HEK293 (cell line): ENCODE measurements around the gene HES1.

Source experiments
- FEZF1 ChIP-seq: fragments of 450-650 bp; formaldehyde crosslinking; IDR thresholded peaks from 2 replicates; pipeline ENCODE4 v1.5.1; 2016; ENCODE audit warnings: missing biosample characterization, missing genetic modification characterization
- HOXA7 ChIP-seq: sonication (generic); formaldehyde crosslinking; IDR thresholded peaks from 2 replicates; pipeline ENCODE4 v1.8.1; 2022; ENCODE audit warnings: missing genetic modification reagents, borderline replicate concordance
- HOXD13 ChIP-seq: sonication (generic); formaldehyde crosslinking; IDR thresholded peaks from 2 replicates; pipeline ENCODE4 v1.8.0; 2022; ENCODE audit warnings: missing genetic modification reagents, borderline replicate concordance
- KLF8 ChIP-seq: fragments of 450-650 bp; formaldehyde crosslinking; IDR thresholded peaks from 2 replicates; pipeline ENCODE4 v1.5.1; 2016; ENCODE audit warnings: missing biosample characterization, missing genetic modification characterization
- OVOL3 ChIP-seq: fragments of 450-650 bp; formaldehyde crosslinking; IDR thresholded peaks from 2 replicates; pipeline ENCODE4 v1.5.1; 2016; ENCODE audit warnings: missing biosample characterization, missing genetic modification characterization
- PRDM10 ChIP-seq: fragments of 450-650 bp; formaldehyde crosslinking; IDR thresholded peaks from 2 replicates; pipeline ENCODE4 v1.5.1; 2016; ENCODE audit warnings: missing biosample characterization, missing genetic modification characterization
- PRDM2 ChIP-seq: fragments of 450-650 bp; formaldehyde crosslinking; IDR thresholded peaks from 2 replicates; pipeline ENCODE4 v1.5.1; 2016; ENCODE audit warnings: missing biosample characterization, missing genetic modification characterization, borderline replicate concordance
- WT1 ChIP-seq: fragments of 450-650 bp; formaldehyde crosslinking; IDR thresholded peaks from 2 replicates; pipeline ENCODE4 v1.5.1; 2016; ENCODE audit warnings: missing biosample characterization, missing genetic modification characterization
- YY2 ChIP-seq: fragments of 450-650 bp; formaldehyde crosslinking; IDR thresholded peaks from 2 replicates; pipeline ENCODE4 v1.5.1; 2016; ENCODE audit warnings: missing biosample characterization, missing genetic modification characterization
- ZFHX2 ChIP-seq: fragments of 450-650 bp; formaldehyde crosslinking; conservative IDR thresholded peaks from 2 replicates; pipeline ENCODE4 v1.5.1; 2016; ENCODE audit warnings: missing biosample characterization, missing genetic modification characterization
- ZNF335 ChIP-seq: fragments of 450-650 bp; formaldehyde crosslinking; conservative IDR thresholded peaks from 2 replicates; pipeline ENCODE4 v1.5.1; 2016; ENCODE audit warnings: missing biosample characterization, missing genetic modification characterization
- ZNF350 ChIP-seq: fragments of 450-650 bp; formaldehyde crosslinking; IDR thresholded peaks from 2 replicates; pipeline ENCODE4 v1.5.0; 2017; ENCODE audit warnings: missing biosample characterization, mild to moderate bottlenecking, missing genetic modification characterization
- ZNF391 ChIP-seq: fragments of 450-650 bp; formaldehyde crosslinking; IDR thresholded peaks from 2 replicates; pipeline ENCODE4 v1.5.1; 2016; ENCODE audit warnings: low read depth, missing biosample characterization, missing genetic modification characterization, borderline replicate concordance
- ZNF404 ChIP-seq: fragments of 450-650 bp; formaldehyde crosslinking; IDR thresholded peaks from 2 replicates; pipeline ENCODE4 v1.5.1; 2017; ENCODE audit warnings: missing biosample characterization, missing genetic modification characterization
- ZNF416 ChIP-seq: fragments of 450-650 bp; formaldehyde crosslinking; IDR thresholded peaks from 2 replicates; pipeline ENCODE4 v1.5.1; 2016; ENCODE audit warnings: missing biosample characterization, missing genetic modification characterization
- ZNF514 ChIP-seq: fragments of 450-650 bp; formaldehyde crosslinking; IDR thresholded peaks from 2 replicates; pipeline ENCODE4 v1.5.1; 2016; ENCODE audit warnings: missing biosample characterization, missing genetic modification characterization
- ZNF560 ChIP-seq: fragments of 450-650 bp; formaldehyde crosslinking; IDR thresholded peaks from 2 replicates; pipeline ENCODE4 v1.5.1; 2017; ENCODE audit warnings: missing biosample characterization, missing genetic modification characterization, borderline replicate concordance
- ZNF561 ChIP-seq: fragments of 450-650 bp; IDR thresholded peaks from 2 replicates; pipeline ENCODE4 v1.5.1; 2018; ENCODE audit warnings: missing biosample characterization, missing genetic modification characterization, borderline replicate concordance
- ZNF791 ChIP-seq: fragments of 450-650 bp; formaldehyde crosslinking; IDR thresholded peaks from 2 replicates; pipeline ENCODE4 v1.5.1; 2016; ENCODE audit warnings: missing biosample characterization, missing genetic modification characterization
- TF ChIP-seq, protein P1 (sequence below): fragments of 450-650 bp; formaldehyde crosslinking; IDR thresholded peaks from 2 replicates; pipeline ENCODE4 v1.5.1; 2016; ENCODE audit warnings: missing biosample characterization, missing genetic modification characterization
- TF ChIP-seq, protein P2 (sequence below): fragments of 450-650 bp; formaldehyde crosslinking; IDR thresholded peaks from 2 replicates; pipeline ENCODE4 v1.5.1; 2017; ENCODE audit warnings: missing biosample characterization, missing genetic modification characterization
- TF ChIP-seq, protein P3 (sequence below): fragments of 450-650 bp; formaldehyde crosslinking; conservative IDR thresholded peaks from 2 replicates; pipeline ENCODE4 v1.5.1; 2016; ENCODE audit warnings: low read depth, missing biosample characterization, missing genetic modification characterization

Gene HES1

DNA sequence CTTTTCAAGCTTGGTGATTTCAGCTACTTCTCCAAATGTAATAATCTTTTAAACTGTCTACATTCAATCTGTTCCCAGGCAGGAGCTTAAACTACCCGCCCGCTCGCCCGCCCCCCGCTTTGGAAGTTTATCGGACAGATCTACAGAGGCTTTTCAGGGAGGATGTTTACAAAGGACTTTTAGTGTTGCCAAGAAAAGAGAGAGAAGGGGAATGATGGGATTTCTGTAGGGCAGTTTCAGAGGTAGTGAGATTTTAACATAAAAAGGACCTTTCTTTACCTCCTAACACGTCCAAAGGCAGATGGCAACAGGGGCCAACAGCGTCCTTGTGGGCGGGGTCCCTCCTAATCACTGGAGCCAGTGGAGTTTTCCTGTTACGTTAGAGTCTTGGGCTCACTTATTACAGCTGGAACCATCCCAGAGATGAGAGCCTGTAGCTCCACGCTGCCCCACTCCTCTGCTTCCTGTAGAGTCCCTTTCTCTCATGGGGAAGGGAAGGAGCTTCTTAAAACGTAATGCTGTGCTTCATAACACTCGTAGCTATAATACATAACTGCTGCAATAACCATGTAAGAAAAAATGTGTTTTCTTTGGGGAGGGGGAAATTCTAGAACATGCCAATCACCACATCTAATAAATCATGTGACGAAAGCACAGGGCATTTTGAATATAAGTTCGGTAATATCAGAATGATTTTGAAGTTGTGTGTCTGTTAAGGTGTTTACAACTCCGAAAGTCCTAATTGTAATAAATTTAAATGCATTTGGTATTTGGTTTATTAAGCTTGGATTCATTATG lies 30.9 kb downstream of the HES1 start (continued):
- TF ChIP-seq ZNF561 (tag by site-specific recombination) = no peak
- TF ChIP-seq HOXD13 = no peak
- no peak for TF ChIP-seq HOXA7
- TF ChIP-seq ZNF404 (tag by site-specific recombination) = no peak
- no peak for TF ChIP-seq ZNF791 (tag by site-specific recombination)
- TF ChIP-seq ZNF416 (tag by site-specific recombination) = no peak
- TF ChIP-seq, protein P1, sequence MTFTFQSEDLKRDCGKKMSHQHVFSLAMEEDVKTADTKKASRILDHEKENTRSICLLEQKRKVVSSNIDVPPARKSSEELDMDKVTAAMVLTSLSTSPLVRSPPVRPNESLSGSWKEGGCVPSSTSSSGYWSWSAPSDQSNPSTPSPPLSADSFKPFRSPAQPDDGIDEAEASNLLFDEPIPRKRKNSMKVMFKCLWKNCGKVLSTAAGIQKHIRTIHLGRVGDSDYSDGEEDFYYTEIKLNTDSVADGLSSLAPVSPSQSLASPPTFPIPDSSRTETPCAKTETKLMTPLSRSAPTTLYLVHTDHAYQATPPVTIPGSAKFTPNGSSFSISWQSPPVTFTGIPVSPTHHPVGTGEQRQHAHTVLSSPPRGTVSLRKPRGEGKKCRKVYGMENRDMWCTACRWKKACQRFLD (tag by site-specific recombination) = no peak
- peak; percentile 71 for TF ChIP-seq ZNF335
- TF ChIP-seq, protein P2, sequence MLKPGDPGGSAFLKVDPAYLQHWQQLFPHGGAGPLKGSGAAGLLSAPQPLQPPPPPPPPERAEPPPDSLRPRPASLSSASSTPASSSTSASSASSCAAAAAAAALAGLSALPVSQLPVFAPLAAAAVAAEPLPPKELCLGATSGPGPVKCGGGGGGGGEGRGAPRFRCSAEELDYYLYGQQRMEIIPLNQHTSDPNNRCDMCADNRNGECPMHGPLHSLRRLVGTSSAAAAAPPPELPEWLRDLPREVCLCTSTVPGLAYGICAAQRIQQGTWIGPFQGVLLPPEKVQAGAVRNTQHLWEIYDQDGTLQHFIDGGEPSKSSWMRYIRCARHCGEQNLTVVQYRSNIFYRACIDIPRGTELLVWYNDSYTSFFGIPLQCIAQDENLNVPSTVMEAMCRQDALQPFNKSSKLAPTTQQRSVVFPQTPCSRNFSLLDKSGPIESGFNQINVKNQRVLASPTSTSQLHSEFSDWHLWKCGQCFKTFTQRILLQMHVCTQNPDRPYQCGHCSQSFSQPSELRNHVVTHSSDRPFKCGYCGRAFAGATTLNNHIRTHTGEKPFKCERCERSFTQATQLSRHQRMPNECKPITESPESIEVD = peak; percentile 74
- no peak for TF ChIP-seq PRDM2 (tag by site-specific recombination)
- no peak for TF ChIP-seq ZNF391 (tag by site-specific recombination)
- TF ChIP-seq, protein P3, sequence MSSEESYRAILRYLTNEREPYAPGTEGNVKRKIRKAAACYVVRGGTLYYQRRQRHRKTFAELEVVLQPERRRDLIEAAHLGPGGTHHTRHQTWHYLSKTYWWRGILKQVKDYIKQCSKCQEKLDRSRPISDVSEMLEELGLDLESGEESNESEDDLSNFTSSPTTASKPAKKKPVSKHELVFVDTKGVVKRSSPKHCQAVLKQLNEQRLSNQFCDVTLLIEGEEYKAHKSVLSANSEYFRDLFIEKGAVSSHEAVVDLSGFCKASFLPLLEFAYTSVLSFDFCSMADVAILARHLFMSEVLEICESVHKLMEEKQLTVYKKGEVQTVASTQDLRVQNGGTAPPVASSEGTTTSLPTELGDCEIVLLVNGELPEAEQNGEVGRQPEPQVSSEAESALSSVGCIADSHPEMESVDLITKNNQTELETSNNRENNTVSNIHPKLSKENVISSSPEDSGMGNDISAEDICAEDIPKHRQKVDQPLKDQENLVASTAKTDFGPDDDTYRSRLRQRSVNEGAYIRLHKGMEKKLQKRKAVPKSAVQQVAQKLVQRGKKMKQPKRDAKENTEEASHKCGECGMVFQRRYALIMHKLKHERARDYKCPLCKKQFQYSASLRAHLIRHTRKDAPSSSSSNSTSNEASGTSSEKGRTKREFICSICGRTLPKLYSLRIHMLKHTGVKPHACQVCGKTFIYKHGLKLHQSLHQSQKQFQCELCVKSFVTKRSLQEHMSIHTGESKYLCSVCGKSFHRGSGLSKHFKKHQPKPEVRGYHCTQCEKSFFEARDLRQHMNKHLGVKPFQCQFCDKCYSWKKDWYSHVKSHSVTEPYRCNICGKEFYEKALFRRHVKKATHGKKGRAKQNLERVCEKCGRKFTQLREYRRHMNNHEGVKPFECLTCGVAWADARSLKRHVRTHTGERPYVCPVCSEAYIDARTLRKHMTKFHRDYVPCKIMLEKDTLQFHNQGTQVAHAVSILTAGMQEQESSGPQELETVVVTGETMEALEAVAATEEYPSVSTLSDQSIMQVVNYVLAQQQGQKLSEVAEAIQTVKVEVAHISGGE (tag by site-specific recombination) = no peak
- TF ChIP-seq FEZF1 (tag by site-specific recombination) = peak; percentile 65
- TF ChIP-seq ZNF350 (tag by site-specific recombination) = no peak
- TF ChIP-seq WT1 (tag by site-specific recombination) = peak; percentile 90
- no peak for TF ChIP-seq ZNF514
- no peak for TF ChIP-seq ZNF560 (tag by site-specific recombination)
- no peak for TF ChIP-seq YY2 (tag by site-specific recombination)
- peak; percentile 94 for TF ChIP-seq PRDM10 (tag by site-specific recombination)
- TF ChIP-seq ZFHX2 = peak; percentile 52
- no peak for TF ChIP-seq OVOL3
- TF ChIP-seq KLF8 (tag by site-specific recombination) = no peak
